Activated CD4-positive, alpha-beta memory T cell treated with anti-CD3 and anti-CD28 coated beads, Interleukin-2, amount 10 ng/mL, durations not matched to agents 7 days and 5 days (primary cell): ENCODE measurements around the gene TLR4. TPM values are rescaled to one million over a fixed set of nuclear protein-coding genes. Genes with fewer than 3 reads are reported as not detected.

ENCODE experiments used
- CTCF ChIA-PET: fragments of 350-600 bp; sonication (Branson Sonifier 250); formaldehyde crosslinking; loops from one replicate; lab custom pipeline; 2021; ENCODE audit warnings: antibody characterized with exemption, inconsistent platforms; lab: Charles Lee
- POLR2A ChIA-PET: fragments of 350-600 bp; sonication (Branson Sonifier 250); formaldehyde crosslinking; loops from one replicate; lab custom pipeline; 2021; ENCODE audit warnings: antibody characterized with exemption; lab: Charles Lee
- DNase-seq: peaks from one replicate; pipeline ENCODE4 v3.0.0-alpha.2; 2020
- H3K27ac Mint-ChIP-seq: one replicate; pipeline ENCODE4 v1.8.0; 2021; ENCODE audit warnings: mild to moderate bottlenecking, mixed read lengths
- H3K27me3 Mint-ChIP-seq: one replicate; pipeline ENCODE4 v1.8.0; 2021; ENCODE audit warnings: mixed read lengths
- H3K36me3 Mint-ChIP-seq: one replicate; pipeline ENCODE4 v1.8.0; 2021; ENCODE audit warnings: low read depth, mixed read lengths
- H3K4me1 Mint-ChIP-seq: one replicate; pipeline ENCODE4 v1.8.0; 2021; ENCODE audit warnings: mixed read lengths
- H3K4me3 Mint-ChIP-seq: one replicate; pipeline ENCODE4 v1.8.0; 2021; ENCODE audit warnings: mild to moderate bottlenecking, mixed read lengths
- H3K9me3 Mint-ChIP-seq: one replicate; pipeline ENCODE4 v1.8.0; 2021; ENCODE audit warnings: mixed read lengths
- total RNA-seq, 2 experiments: library from RNA; stranded (reverse); gene quantifications; one replicate each; pipeline ENCODE4 v1.2.3, GENCODE V29; 2021

Gene TLR4
- total RNA-seq, 2 experiments from 2014 or later: 0.05 to 0.20 TPM

DNA sequence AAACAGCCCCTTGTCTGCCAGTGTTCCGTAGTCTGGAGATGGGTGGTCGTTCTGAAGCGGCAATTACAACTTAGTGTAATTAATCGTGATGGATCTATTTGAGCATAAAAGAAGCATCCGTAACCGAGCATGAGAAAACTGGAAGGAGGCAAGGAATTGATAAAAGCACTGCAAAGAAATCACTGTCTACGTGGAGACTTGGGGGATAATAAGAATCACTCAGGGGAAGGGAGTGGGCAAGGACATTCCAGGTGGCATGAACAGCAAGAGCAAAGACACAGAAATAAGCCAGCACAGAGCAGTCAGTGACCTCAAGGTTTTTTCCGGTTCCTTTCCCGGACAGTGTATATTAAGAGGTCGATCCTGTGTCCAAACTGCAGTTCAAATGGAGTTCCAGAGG lies 35.0 kb downstream of the TLR4 start:
- Mint-ChIP-seq H3K4me1 (peaks cover 6% of the 10 kb centered on the region), H3K27me3 (peaks cover 29% of the 10 kb centered on the region), H3K4me3 (no peak overlapping the region), H3K27ac (no peak overlapping the region), H3K36me3 (no peaks in the 10 kb centered on the region), H3K9me3 (no peaks in the 10 kb centered on the region)
- CTCF ChIA-PET: no interaction called here
- DNase-seq: no peak
- POLR2A ChIA-PET: no interaction called here

DNA sequence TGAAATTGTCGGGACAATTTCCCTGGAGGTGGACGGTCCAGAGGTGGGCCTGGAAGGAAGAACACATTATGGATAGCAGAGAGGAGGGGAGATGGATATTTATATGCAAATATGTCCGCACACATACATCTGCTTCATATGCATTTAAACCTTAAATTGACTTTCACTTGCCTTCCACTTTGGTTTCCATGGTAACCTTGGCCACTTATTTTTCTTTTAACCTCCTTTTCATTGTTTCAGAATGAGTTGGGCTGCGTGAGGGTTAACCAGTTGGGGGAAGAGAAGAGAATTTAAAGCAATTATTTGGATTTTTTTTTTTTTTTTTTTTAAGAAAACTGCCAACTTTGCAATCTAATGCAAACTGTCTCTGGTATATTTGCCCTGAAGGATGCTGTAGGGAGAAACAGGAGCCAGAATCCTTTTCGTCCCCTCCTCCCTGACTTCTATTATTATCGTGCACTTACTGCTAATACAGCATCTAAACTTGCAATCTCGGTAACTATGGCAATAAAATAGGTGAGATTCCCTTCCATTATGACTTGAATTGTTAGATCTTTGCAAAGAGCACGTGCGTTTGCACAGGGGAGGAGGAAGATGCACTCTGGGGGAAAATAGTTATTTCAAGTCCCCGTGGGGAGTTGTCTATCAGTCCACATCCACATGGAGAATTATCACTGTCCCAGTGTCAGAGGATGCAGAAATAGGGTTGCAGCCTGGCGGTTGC lies 35.6 kb downstream of the TLR4 start:
- Mint-ChIP-seq H3K4me1 (peaks cover 11% of the 10 kb centered on the region), H3K27ac (no peak overlapping the region), H3K9me3 (no peaks in the 10 kb centered on the region), H3K27me3 (peaks cover 27% of the 10 kb centered on the region), H3K36me3 (no peaks in the 10 kb centered on the region), H3K4me3 (no peak overlapping the region)
- ChIA-PET POLR2A (no interaction called here), CTCF (no interaction called here)
- no peak for DNase-seq

GRCh38 chr9:117742131-117742530 lies 37.9 kb downstream of the TLR4 start:
- CTCF ChIA-PET: no interaction called here
- H3K27me3 Mint-ChIP-seq: peaks cover 34% of the 10 kb centered on the region

GRCh38 chr9:117744369-117744768 lies 40.2 kb downstream of the TLR4 start:
- no peak for DNase-seq
- ChIA-PET POLR2A (no interaction called here), CTCF (no interaction called here)
- Mint-ChIP-seq H3K36me3 (no peaks in the 10 kb centered on the region), H3K27me3 (peaks cover 44% of the 10 kb centered on the region), H3K4me3 (peak overlapping the region; percentile 58), H3K27ac (peak overlapping the region; percentile 31), H3K9me3 (peaks cover 3% of the 10 kb centered on the region), H3K4me1 (peaks cover 17% of the 10 kb centered on the region)

More at GRCh38 chr9:117742131-117742530, 37.9 kb downstream of the TLR4 start:
- no peaks in the 10 kb centered on the region for H3K9me3 Mint-ChIP-seq
- H3K4me1 Mint-ChIP-seq: peaks cover 17% of the 10 kb centered on the region
- H3K36me3 Mint-ChIP-seq: no peaks in the 10 kb centered on the region
- H3K4me3 Mint-ChIP-seq: no peak overlapping the region
- DNase-seq: no peak
- POLR2A ChIA-PET: no interaction called here
- H3K27ac Mint-ChIP-seq: no peak overlapping the region

DNA sequence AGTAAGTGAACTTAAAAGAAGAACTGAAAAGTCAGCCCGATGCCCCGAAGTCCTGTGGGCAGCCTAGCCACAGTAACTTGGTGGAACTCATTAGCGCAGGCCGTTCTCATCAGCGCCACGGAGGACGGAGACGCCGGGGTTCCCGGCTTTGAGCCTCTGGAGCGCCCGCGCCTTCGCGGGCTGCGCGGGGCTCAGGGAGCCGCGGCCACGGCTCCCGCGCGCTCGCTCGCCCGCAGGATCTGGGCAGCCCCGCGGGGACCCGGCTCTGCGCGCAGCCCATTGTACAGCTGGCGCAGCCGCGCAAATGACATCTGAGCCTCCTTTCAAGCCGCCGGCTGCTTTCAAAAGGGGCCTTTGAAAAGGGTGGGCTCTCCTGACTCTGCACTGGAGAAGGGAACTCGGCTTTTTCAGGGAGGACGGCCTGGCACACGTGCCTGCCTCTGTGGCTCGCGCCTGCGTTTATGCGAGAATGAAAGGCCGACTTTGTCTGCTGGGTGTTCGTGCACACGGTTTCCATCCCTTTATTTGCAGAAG lies 40.7 kb downstream of the TLR4 start:
- peaks cover 3% of the 10 kb centered on the region for H3K9me3 Mint-ChIP-seq
- CTCF ChIA-PET: no interaction called here
- POLR2A ChIA-PET: no interaction called here

DNA sequence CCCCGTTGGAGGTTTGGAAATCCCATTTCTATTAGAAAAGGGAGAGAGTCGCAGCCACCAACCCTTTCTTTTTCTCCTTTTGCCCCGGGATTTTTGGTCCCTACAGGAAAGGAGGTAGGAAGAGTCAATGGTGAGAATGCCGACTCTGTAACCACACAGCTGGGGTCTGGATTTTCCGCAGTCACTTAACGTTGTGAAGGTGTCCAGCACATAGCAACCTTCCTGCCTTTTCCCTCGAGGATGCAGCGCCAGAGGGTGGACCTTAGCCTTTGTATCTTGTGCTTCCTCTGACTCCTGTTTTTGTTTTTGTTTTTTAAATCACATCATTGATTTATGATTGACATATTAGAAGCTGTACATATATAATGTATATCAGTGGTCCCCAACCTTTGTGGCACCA lies 41.4 kb downstream of the TLR4 start:
- no peaks in the 10 kb centered on the region for H3K36me3 Mint-ChIP-seq
- peaks cover 17% of the 10 kb centered on the region for H3K4me1 Mint-ChIP-seq
- CTCF ChIA-PET: no interaction called here
- peaks cover 6% of the 10 kb centered on the region for H3K9me3 Mint-ChIP-seq
- H3K4me3 Mint-ChIP-seq: no peak overlapping the region
- POLR2A ChIA-PET: no interaction called here
- H3K27ac Mint-ChIP-seq: no peak overlapping the region
- peaks cover 52% of the 10 kb centered on the region for H3K27me3 Mint-ChIP-seq
- no peak for DNase-seq

More for the DNA sequence above, 40.7 kb downstream of the TLR4 start:
- H3K4me3 Mint-ChIP-seq: peak overlapping the region; percentile 58
- H3K27ac Mint-ChIP-seq: peak overlapping the region; percentile 31
- H3K27me3 Mint-ChIP-seq: peaks cover 47% of the 10 kb centered on the region
- no peak for DNase-seq
- H3K36me3 Mint-ChIP-seq: no peaks in the 10 kb centered on the region
- H3K4me1 Mint-ChIP-seq: peaks cover 17% of the 10 kb centered on the region

GRCh38 chr9:117746263-117746662 lies 42.1 kb downstream of the TLR4 start:
- Mint-ChIP-seq H3K4me1 (peaks cover 17% of the 10 kb centered on the region), H3K27me3 (peaks cover 54% of the 10 kb centered on the region), H3K4me3 (no peak overlapping the region), H3K36me3 (no peaks in the 10 kb centered on the region), H3K27ac (no peak overlapping the region), H3K9me3 (peaks cover 6% of the 10 kb centered on the region)
- ChIA-PET CTCF (no interaction called here), POLR2A (no interaction called here)
- no peak for DNase-seq

GRCh38 chr9:117747386-117747970 lies 43.3 kb downstream of the TLR4 start:
- no peak for DNase-seq
- ChIA-PET CTCF (no interaction called here), POLR2A (no interaction called here)
- Mint-ChIP-seq H3K27ac (no peak overlapping the region), H3K36me3 (no peaks in the 10 kb centered on the region), H3K27me3 (peaks cover 56% of the 10 kb centered on the region), H3K4me1 (peaks cover 17% of the 10 kb centered on the region), H3K9me3 (peaks cover 6% of the 10 kb centered on the region), H3K4me3 (no peak overlapping the region)

GRCh38 chr9:117750401-117750800 lies 46.2 kb downstream of the TLR4 start:
- H3K36me3 Mint-ChIP-seq: no peaks in the 10 kb centered on the region

GRCh38 chr9:117752894-117753293 lies 48.7 kb downstream of the TLR4 start:
- Mint-ChIP-seq H3K27me3 (peaks cover 48% of the 10 kb centered on the region), H3K4me1 (no peaks in the 10 kb centered on the region), H3K36me3 (no peaks in the 10 kb centered on the region), H3K9me3 (peaks cover 4% of the 10 kb centered on the region), H3K27ac (no peak overlapping the region), H3K4me3 (no peak overlapping the region)
- POLR2A ChIA-PET: no interaction called here
- no peak for DNase-seq
- CTCF ChIA-PET: no interaction called here

More at GRCh38 chr9:117750401-117750800, 46.2 kb downstream of the TLR4 start:
- H3K4me1 Mint-ChIP-seq: peaks cover 2% of the 10 kb centered on the region
- no peak overlapping the region for H3K27ac Mint-ChIP-seq
- H3K27me3 Mint-ChIP-seq: peaks cover 57% of the 10 kb centered on the region
- POLR2A ChIA-PET: no interaction called here
- H3K9me3 Mint-ChIP-seq: peaks cover 6% of the 10 kb centered on the region
- no peak overlapping the region for H3K4me3 Mint-ChIP-seq
- DNase-seq: no peak
- CTCF ChIA-PET: no interaction called here

- Mint-ChIP-seq H3K27me3 (peaks cover 32% of the 10 kb centered on the region), H3K36me3 (no peaks in the 10 kb centered on the region), H3K27ac (no peak overlapping the region), H3K4me3 (no peak overlapping the region), H3K4me1 (no peaks in the 10 kb centered on the region), H3K9me3 (no peaks in the 10 kb centered on the region)
- ChIA-PET CTCF (no interaction called here), POLR2A (no interaction called here)
- DNase-seq: no peak
Measured at GRCh38 chr9:117757561-117758190, 53.5 kb downstream of the TLR4 start.

DNA sequence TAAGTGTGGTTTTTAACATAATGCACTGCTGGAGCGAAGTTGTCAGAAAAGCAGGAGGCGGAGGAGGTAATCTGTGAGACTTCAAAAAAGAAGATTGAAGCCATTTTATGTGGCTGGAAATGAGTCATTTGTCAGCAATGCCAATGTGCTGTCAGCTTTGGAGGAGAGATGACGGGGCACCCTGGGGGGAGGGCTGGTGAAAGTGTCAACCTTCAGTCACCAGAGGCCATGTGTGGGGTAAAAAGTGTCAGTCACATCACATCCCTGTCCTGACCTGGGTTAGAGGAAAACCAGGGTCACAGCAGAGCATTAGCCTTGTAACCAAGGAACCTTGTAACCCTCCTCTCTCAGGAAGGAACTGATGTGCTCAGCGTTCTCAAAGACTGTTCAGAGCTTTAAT lies 59.1 kb downstream of the TLR4 start:
- Mint-ChIP-seq H3K27me3 (peaks cover 19% of the 10 kb centered on the region), H3K4me1 (peaks cover 1% of the 10 kb centered on the region), H3K4me3 (no peak overlapping the region), H3K27ac (no peak overlapping the region), H3K9me3 (no peaks in the 10 kb centered on the region), H3K36me3 (no peaks in the 10 kb centered on the region)
- no peak for DNase-seq
- ChIA-PET CTCF (no interaction called here), POLR2A (no interaction called here)

- CTCF ChIA-PET: no interaction called here
- Mint-ChIP-seq H3K9me3 (no peaks in the 10 kb centered on the region), H3K4me3 (no peak overlapping the region), H3K36me3 (no peaks in the 10 kb centered on the region), H3K27me3 (peaks cover 25% of the 10 kb centered on the region), H3K4me1 (no peaks in the 10 kb centered on the region), H3K27ac (no peak overlapping the region)
- POLR2A ChIA-PET: no interaction called here
- no peak for DNase-seq
Measured at GRCh38 chr9:117768750-117769395, 64.7 kb downstream of the TLR4 start.
